Activated naive CD8-positive, alpha-beta T cell (primary cell): ENCODE results near the gene NECAB2.

ENCODE experiments used
- H3K27ac Mint-ChIP-seq: one replicate; pipeline ENCODE4 v1.8.0; 2021; ENCODE audit warnings: mixed read lengths
- H3K27me3 Mint-ChIP-seq: one replicate; pipeline ENCODE4 v1.8.0; 2021; ENCODE audit warnings: mixed read lengths
- H3K36me3 Mint-ChIP-seq: one replicate; pipeline ENCODE4 v1.8.0; 2021; ENCODE audit warnings: mixed read lengths
- H3K4me1 Mint-ChIP-seq: one replicate; pipeline ENCODE4 v1.8.0; 2021; ENCODE audit warnings: low read depth, mixed read lengths
- H3K4me3 Mint-ChIP-seq: one replicate; pipeline ENCODE4 v1.8.0; 2021; ENCODE audit warnings: mild to moderate bottlenecking, mixed read lengths
- H3K9me3 Mint-ChIP-seq: one replicate; pipeline ENCODE4 v1.8.0; 2021; ENCODE audit warnings: low read depth, mixed read lengths

NECAB2 gene

DNA sequence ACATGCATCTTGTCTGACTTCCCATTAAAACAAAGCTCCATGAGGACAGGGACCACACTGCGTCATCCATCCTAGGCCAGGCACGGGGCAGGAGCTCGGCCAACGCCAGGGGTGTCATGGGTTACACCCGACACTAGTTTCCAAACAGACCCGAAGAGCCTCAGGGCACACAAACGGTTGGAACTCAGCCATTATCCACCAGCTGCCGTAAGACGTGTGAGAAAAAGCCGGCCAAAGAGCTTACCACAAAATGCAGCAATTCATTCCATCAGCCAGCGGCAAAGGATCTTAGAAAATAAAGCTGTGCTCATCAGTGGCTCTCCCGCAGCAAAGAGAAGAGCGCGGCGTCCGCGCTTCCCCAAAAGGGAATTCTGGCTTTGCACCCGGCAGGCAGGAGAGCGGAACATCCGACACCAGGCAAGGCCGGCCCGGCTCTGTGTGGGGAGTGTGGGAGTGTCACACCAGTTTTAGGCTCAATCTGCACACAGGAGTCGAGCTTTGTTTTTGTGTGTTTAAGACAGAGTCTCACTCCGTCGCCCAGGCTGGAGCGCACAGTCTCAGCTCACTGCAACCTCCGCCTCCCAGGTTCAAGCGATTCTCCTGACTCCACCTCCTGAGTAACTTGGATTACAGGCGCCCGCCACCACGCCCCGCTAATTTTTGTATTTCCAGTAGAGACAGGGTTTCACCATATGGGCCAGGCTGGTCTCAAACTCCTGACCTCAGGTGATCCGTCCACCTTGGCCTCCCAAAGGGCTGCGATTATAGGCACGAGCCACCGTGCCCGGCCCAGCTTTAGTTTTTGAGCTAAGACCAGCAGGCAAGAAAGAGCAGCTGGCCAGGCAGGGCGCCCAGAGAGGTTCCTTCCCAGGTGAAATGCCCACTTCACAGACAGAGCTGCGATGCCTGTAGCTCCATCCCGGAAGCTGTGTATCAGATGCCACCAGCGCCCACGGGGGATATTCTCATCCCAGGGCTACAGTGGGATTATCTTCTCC, 73.1 kb downstream of the NECAB2 start:
- no peaks in the 10 kb centered on the region for H3K36me3 Mint-ChIP-seq
- no peaks in the 10 kb centered on the region for H3K4me1 Mint-ChIP-seq
- H3K9me3 Mint-ChIP-seq: no peaks in the 10 kb centered on the region
- no peak overlapping the region for H3K27ac Mint-ChIP-seq
- peaks cover 9% of the 10 kb centered on the region for H3K27me3 Mint-ChIP-seq
- no peak overlapping the region for H3K4me3 Mint-ChIP-seq

DNA sequence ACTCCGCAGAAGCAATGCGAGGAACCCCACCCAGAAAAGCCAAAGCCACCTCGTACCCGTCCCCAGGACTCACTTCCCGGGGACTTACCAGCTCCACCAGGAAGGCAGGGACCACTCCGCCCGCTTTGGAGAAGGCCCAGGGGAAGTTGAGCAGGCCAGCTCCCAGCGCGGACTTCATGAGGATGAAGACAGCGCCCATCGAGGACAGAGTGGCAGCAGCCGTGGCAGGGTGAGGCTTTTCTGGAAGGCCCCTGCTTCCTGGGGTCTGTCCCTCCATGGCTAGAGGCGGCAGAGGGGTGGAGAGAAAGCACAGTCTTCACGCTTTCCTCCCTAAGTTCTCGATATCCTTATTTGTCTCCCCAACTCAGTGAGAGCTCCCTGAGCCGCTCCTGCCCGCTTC, 73.8 kb downstream of the NECAB2 start:
- H3K4me1 Mint-ChIP-seq: no peaks in the 10 kb centered on the region
- H3K27ac Mint-ChIP-seq: no peak overlapping the region
- peaks cover 9% of the 10 kb centered on the region for H3K27me3 Mint-ChIP-seq

DNA sequence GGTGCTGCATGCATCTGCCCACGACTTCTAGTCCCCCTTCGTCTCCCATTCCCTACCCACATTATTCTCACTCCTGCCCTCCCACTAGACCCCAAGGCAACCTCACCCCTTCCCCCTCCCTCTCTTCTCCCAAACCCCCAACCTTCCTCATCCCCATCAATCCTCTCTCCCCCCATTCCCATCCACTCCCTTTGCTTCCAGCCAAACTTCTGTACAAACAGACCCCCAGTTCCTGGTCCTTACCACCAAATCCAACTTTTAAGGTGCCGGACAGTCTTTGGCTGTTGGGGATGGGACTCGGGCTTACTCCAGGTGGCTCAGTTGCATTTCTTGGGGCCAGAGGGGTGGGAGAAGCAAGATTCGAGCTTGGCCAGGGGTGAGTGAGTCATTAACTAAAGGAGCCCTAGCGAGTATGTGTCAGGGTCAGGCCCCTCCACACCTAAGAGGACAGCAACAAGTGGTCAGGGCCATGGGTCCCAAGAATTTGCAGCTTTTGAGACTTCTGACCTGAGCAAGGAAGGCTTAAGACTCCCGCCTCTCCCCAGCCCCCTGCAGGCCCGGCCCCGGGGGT, 74.3 kb downstream of the NECAB2 start, which contains the start of gene SLC38A8:
Gene SLC38A8 (minus strand): TSS at position 488 of the 571 bp plus-strand sequence. CDS start 638 bp downstream, outside the sequence.
- no peak within 1 kb of the TSS for H3K27ac Mint-ChIP-seq
- H3K9me3 Mint-ChIP-seq: no peaks in the 10 kb centered on the region
- H3K4me1 Mint-ChIP-seq: no peaks in the 10 kb centered on the region
- H3K27me3 Mint-ChIP-seq: peaks cover 9% of the 10 kb centered on the region
- H3K4me3 Mint-ChIP-seq: no peak within 1 kb of the TSS
- no peaks in the 10 kb centered on the region for H3K36me3 Mint-ChIP-seq

More for the DNA sequence above, 73.8 kb downstream of the NECAB2 start:
- Mint-ChIP-seq H3K4me3 (no peak overlapping the region), H3K9me3 (no peaks in the 10 kb centered on the region), H3K36me3 (no peaks in the 10 kb centered on the region)

DNA sequence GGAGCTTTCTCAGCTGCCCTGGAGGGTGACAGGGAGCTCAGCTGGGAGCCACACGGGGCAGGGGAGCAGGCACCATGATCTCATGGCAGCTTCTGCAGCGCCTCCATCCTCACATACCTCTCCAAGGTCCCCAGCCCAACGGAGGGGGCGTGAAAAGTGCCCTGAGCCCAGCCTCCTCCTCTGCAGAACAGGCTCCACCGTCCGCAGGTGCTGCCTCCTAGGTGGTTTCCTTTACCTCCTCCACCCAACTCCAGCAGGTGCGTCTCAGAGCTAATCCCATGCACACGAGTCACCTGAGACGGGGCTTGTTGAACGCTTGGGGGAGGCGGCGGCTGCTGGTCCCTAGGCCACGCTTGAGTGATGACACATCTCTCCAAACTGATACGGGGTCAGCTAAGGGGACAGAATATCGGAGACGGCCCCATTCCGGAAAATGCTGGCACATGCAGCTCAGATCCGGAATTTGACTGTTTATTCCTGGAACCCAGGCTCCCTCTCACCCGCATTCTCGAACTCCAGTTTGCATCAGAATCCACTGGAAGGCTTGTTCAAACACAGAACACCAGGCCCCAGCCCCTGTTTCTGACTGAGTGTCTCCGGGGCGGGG, 74.9 kb downstream of the NECAB2 start:
- H3K4me1 Mint-ChIP-seq: no peaks in the 10 kb centered on the region
- H3K27ac Mint-ChIP-seq: no peak overlapping the region
- H3K4me3 Mint-ChIP-seq: no peak overlapping the region
- peaks cover 9% of the 10 kb centered on the region for H3K27me3 Mint-ChIP-seq
- no peaks in the 10 kb centered on the region for H3K9me3 Mint-ChIP-seq
- no peaks in the 10 kb centered on the region for H3K36me3 Mint-ChIP-seq

DNA sequence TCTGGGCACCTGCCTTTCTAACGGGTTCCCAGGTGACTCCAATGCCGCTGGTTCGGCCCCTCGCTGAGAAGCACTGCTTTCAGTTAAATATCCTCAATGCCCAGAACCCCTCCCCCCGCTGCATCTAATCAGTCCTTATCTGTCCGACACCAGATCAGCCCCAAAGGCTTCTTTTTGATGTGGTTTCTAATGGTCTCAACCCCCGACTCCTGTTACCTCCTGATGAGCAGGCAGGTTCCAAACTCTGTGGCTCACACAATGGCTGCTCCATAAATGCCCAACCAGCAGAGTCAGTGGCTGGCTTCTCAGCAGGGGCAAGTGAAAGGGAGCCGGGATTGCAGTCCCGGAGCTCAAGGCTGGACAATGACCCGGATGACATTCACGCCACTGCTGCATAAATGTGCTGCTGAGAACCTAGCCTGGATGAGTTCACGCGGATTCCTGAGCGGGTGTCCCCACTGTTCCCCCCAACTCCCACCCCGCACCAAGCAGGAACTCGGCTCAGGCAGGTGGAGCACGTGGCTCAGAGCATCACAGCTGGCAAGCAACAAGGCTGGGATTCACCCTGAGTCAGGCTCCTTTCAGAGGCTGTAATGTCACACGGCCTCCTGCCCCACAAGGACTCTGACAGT, 75.6 kb downstream of the NECAB2 start:
- no peak overlapping the region for H3K4me3 Mint-ChIP-seq
- H3K9me3 Mint-ChIP-seq: no peaks in the 10 kb centered on the region
- H3K27ac Mint-ChIP-seq: no peak overlapping the region
- H3K4me1 Mint-ChIP-seq: no peaks in the 10 kb centered on the region
- H3K27me3 Mint-ChIP-seq: peaks cover 9% of the 10 kb centered on the region
- no peaks in the 10 kb centered on the region for H3K36me3 Mint-ChIP-seq

DNA sequence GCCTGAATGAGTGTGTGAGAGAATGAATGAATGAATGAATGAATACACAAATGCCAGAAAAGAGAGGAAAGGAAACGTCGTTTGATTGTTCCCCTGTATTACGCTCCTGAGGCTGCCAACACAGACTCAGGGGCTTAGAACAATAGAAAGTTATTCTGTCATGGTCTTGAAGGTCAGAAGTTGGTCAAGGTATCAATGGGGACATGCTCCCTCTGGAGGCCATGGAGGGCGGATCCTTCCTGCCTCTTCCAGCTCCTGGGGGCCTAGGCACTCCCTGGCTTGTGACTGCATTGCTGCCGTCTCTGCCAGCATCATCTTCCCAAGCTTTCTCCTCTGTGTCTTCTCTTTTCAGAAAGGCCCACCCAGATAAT, 76.1 kb downstream of the NECAB2 start:
- Mint-ChIP-seq H3K27ac (no peak overlapping the region), H3K36me3 (no peaks in the 10 kb centered on the region), H3K9me3 (no peaks in the 10 kb centered on the region), H3K4me3 (no peak overlapping the region), H3K27me3 (peaks cover 9% of the 10 kb centered on the region), H3K4me1 (no peaks in the 10 kb centered on the region)

DNA sequence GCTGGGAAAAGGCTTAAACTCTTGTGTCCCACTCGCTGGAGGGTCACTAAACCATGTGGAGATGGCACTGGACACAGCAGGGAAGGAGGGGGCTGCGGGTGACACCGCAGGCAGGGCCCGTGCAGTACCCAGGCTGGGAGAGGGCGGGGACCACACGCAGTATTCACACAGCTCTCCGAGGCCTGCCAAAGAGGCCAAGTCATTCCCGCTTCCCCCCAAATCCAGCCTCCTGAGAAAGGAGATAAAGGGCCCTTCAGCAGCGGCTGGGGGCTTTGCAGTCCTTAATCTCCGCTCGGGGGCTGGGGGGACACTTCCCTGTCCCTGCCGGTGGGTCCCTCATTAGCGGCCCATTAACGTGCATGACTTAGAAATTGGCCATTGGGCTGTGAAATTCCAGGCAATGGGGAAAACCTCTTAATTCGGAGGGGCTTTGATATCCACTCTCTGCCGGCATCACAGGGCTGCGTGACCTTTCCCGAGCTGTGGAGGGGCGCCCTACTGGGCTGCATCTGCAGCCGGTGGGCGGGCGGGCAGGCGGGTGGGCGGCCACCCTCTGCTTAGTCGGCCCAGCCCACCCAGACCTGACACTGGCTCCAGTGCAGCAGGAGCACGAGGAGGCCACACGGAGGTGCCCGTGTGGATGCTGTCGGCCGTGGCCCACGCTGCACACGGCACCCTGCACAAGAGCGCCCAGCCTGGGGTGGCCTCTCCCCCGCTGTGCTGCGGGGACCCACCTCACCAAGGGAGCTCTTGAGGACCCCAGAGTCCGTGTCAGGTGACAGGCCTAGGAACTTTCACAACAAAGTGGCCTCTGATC, 77.2 kb downstream of the NECAB2 start:
- Mint-ChIP-seq H3K27me3 (peaks cover 6% of the 10 kb centered on the region), H3K9me3 (no peaks in the 10 kb centered on the region), H3K27ac (no peak overlapping the region), H3K36me3 (no peaks in the 10 kb centered on the region), H3K4me1 (no peaks in the 10 kb centered on the region), H3K4me3 (no peak overlapping the region)

DNA sequence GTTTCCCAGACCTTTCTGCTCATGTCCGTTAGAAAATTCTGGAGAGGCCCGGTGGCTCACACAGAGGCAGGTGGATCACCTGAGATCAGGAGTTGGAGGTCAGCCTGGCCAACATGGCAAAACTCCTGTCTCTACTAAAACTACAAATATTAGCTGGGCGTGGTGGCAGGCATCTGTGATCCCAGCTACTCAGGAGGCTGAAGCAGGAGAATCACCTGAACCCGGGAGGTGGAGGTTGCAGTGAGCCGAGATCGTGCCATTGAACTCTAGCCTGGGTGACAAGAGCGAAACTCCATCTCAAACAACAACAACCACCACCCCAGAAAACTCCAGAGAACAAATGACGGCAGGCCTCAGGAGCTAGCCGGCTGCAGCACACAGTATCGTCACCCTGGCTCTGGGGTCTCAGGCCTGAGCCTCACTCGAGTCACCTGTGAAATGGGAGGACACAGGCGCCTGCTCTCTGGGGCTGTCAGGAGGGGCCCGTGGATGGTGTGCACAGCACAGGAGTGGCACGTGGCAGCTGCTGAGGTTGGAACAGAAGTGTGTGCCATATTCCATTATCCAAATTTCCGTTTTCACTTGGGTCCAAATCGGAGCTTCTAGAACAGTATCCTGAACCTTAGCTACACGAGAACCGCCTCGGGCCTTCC, 77.9 kb downstream of the NECAB2 start:
- Mint-ChIP-seq H3K4me1 (no peaks in the 10 kb centered on the region), H3K27me3 (peaks cover 6% of the 10 kb centered on the region), H3K4me3 (no peak overlapping the region), H3K9me3 (no peaks in the 10 kb centered on the region), H3K36me3 (no peaks in the 10 kb centered on the region), H3K27ac (no peak overlapping the region)

DNA sequence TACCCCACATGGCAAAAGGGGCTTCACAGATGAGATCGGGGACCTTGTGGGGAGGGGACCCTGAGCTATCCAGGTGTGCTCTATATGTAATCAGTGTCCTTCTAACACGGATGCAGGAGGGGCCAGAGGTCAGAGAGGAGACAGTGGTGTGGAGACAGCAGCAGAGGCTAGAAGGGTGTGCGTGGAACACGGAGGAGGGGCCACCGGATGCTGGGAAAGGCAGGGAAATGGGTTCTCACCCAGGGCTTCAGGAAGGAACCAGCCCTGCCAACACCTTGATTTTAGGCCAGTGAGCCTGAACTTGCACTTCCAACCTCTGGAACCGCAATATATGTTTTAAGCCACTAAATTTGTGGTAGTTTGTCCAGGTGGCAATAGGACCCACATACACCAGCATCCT, 79.2 kb downstream of the NECAB2 start:
- Mint-ChIP-seq H3K27me3 (peaks cover 6% of the 10 kb centered on the region), H3K27ac (peak overlapping the region; percentile 16), H3K4me1 (no peaks in the 10 kb centered on the region), H3K36me3 (no peaks in the 10 kb centered on the region), H3K4me3 (no peak overlapping the region), H3K9me3 (no peaks in the 10 kb centered on the region)

DNA sequence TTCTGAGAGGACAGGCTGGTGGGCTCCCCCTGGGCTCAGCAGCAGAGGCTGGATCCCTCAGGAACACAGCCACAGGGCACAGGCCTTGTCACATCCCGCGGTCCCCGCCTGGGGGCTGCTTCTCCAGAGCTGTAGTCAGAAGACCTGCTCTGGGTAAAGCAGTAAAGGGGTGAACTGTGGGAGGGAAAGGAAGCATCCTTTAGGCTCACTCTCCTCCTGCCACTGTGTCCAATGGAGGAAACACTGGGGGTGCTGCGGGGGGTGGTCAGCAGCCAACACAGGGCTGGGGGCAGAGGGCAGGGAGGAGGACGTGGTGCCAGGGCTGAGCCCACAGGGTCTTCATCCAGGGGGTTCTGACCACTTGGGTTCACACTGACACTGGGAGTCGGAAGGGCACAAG, 79.6 kb downstream of the NECAB2 start:
- Mint-ChIP-seq H3K27ac (no peak overlapping the region), H3K36me3 (no peaks in the 10 kb centered on the region), H3K27me3 (peaks cover 6% of the 10 kb centered on the region), H3K4me3 (no peak overlapping the region), H3K4me1 (no peaks in the 10 kb centered on the region), H3K9me3 (no peaks in the 10 kb centered on the region)

DNA sequence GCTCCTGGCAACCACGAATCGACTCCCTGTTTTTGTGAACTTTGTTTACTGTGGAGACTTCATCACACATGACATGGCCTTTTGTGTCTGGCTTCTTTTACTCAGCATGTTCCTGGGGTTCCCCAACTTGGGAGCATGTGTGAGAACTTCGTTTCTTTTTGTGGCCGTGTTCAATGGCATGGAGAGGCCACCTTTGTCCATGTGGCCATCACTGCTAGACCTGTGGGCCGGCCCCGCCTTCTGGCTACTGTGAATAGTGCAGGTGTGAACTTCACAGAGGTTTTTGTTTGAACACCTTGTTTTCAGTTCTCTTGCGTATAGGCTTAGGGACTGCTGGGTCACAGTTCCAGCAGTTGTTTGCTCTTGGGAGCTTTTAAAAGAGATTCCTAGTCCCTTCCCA, 80.2 kb downstream of the NECAB2 start:
- Mint-ChIP-seq H3K9me3 (no peaks in the 10 kb centered on the region), H3K27me3 (peaks cover 6% of the 10 kb centered on the region), H3K36me3 (no peaks in the 10 kb centered on the region), H3K4me1 (no peaks in the 10 kb centered on the region), H3K4me3 (no peak overlapping the region), H3K27ac (no peak overlapping the region)

DNA sequence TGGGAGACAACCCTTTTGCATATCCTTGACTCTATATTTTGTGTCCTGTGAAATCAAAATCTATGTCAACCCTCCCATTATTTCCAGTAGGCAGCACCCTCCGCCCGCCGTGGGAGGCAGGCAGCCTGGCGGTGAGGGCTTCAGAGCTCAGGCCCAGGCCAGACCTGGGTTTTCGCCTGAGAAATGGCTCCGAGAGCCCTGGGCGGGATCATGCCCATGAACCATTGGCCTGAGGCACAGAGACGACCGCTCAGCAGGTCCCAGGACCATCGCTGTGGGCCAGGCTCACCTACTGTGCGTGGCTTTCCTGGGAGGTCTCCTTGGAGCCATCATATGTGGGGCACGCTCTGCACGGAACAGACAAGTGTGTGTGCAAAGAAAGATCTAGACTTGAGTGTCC, 80.8 kb downstream of the NECAB2 start:
- peaks cover 2% of the 10 kb centered on the region for H3K36me3 Mint-ChIP-seq
- H3K4me3 Mint-ChIP-seq: no peak overlapping the region
- H3K27me3 Mint-ChIP-seq: peaks cover 5% of the 10 kb centered on the region
- H3K4me1 Mint-ChIP-seq: no peaks in the 10 kb centered on the region
- H3K9me3 Mint-ChIP-seq: no peaks in the 10 kb centered on the region
- no peak overlapping the region for H3K27ac Mint-ChIP-seq

DNA sequence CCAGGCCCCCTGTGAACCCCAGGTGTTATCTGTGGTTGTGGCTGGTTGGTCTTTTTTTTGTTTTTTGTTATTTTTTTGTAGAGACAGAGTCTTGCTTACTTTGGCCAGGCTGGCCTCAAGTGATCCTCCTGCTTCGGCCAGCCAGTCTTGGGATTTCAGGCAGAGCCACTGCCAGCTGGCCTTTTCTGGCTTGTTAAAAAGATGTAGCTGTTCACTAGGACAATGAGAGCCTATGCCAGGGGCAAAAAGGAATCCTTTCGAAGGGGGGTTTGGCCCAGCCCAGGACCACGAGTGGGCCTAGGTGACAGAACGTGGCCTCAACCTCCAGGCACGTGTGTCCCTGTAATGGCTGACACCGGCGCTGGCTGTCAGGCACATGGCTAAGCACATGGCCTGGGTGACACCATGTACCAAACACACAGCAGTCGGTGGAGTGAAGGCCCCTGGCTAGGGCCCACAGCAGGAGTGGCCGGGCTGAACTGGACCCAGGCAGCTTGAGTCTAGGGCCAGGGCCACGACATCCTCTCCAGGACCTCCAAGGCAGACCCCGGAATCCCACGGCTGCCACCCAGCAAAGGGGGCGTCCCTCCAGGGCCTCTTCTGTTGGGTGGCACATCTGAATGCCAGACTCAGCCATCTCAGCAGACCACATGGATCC, 81.5 kb downstream of the NECAB2 start:
- Mint-ChIP-seq H3K4me1 (no peaks in the 10 kb centered on the region), H3K4me3 (no peak overlapping the region), H3K27ac (no peak overlapping the region), H3K36me3 (peaks cover 2% of the 10 kb centered on the region), H3K9me3 (no peaks in the 10 kb centered on the region), H3K27me3 (no peaks in the 10 kb centered on the region)
